B cell (primary cell): ENCODE data around the gene LAG3. TPM values are rescaled to one million over a fixed set of nuclear protein-coding genes. Genes with fewer than 3 reads are reported as not detected.
A peak's percentile ranks its signal among the peaks of the same experiment; 100 is the strongest.

Experiments
- ATAC-seq: fragments of 200-7000 bp; cut with Tn5 transposase; one replicate; pipeline ENCODE4 v1.10.0; 2021; ENCODE audit warnings: low read depth, mild to moderate bottlenecking, moderate number of reproducible peaks, moderate library complexity
- CTCF ChIA-PET: fragments of 350-600 bp; sonication (Branson Sonifier 250); formaldehyde crosslinking; loops from one replicate; lab custom pipeline; 2021; ENCODE audit warnings: antibody characterized with exemption, inconsistent platforms; lab: Charles Lee
- POLR2A ChIA-PET: fragments of 350-600 bp; sonication (Branson Sonifier 250); formaldehyde crosslinking; loops from one replicate; lab custom pipeline; 2021; ENCODE audit warnings: antibody characterized with exemption; lab: Charles Lee
- DNase-seq: peaks from one replicate; pipeline ENCODE4 v3.0.0; 2013
- H2AFZ ChIP-seq: 2 replicates; pipeline ENCODE4 v1.6.1; 2012; ENCODE audit warnings: mild to moderate bottlenecking, low read depth, low read length; ENCODE audit not compliant: insufficient read depth, poor library complexity, severe bottlenecking
- H3K27ac ChIP-seq, 2 donors: 1 replicate in 1 of 2; 2 replicates in 1 of 2; pipeline ENCODE4 v1.5.1; 2012 to 2013; ENCODE audit warnings: low read length in 2 of 2, mild to moderate bottlenecking in 2 of 2, moderate library complexity in 1 of 2
- H3K27me3 ChIP-seq, 4 experiments: fragments of 200-600 bp in 1 of 4; sonication (generic) in 1 of 4; replicated peaks in 1 of 4; 1 replicate in 2 of 4; 2 replicates in 2 of 4; pipeline versions ENCODE4 v1.6.1 to v1.7.0; 2013 to 2016; ENCODE audit warnings: low read length in 3 of 4, mild to moderate bottlenecking in 2 of 4, mixed read lengths in 1 of 4, moderate library complexity in 1 of 4; ENCODE audit not compliant: insufficient read depth in 4 of 4, control insufficient read depth in 3 of 4; ENCODE audit errors: control extremely low read depth in 1 of 4
- H3K36me3 ChIP-seq, 2 experiments: replicated peaks in 1 of 2; 1 replicate in 1 of 2; 2 replicates in 1 of 2; pipeline versions ENCODE4 v1.6.1 to v1.7.1; 2013; ENCODE audit warnings: low read length in 1 of 2; ENCODE audit not compliant: insufficient read depth in 2 of 2, control insufficient read depth in 1 of 2; ENCODE audit errors: control extremely low read depth in 1 of 2, extremely low read depth in 1 of 2
- H3K4me1 ChIP-seq, 2 donors: fragments of 200-600 bp in 1 of 2; sonication (generic) in 1 of 2; 1 replicate in 1 of 2; 2 replicates in 1 of 2; pipeline versions ENCODE4 v1.5.1 to v1.6.1; 2013 to 2017; ENCODE audit warnings: low read length in 2 of 2; ENCODE audit not compliant: control insufficient read depth in 2 of 2, insufficient read depth in 2 of 2
- H3K4me2 ChIP-seq: replicated peaks from 2 replicates; pipeline ENCODE3; 2012; ENCODE audit warnings: mild to moderate bottlenecking, low read depth, low read length; ENCODE audit not compliant: poor library complexity, severe bottlenecking
- H3K4me3 ChIP-seq, 5 experiments: fragments of 200-600 bp in 1 of 5; sonication (generic) in 1 of 5; 1 replicate in 3 of 5; 2 replicates in 2 of 5; pipeline versions ENCODE4 v1.5.1 to v1.7.0; 2011 to 2016; ENCODE audit warnings: low read length in 4 of 5, mild to moderate bottlenecking in 4 of 5, low read depth in 2 of 5, control low read depth in 1 of 5, moderate library complexity in 1 of 5; ENCODE audit not compliant: insufficient read depth in 1 of 5; ENCODE audit errors: control extremely low read depth in 1 of 5, extremely low read depth in 1 of 5
- H3K79me2 ChIP-seq: fragments of 200-600 bp; sonication (generic); one replicate; pipeline ENCODE4 v1.6.0; 2016; ENCODE audit warnings: low read length; ENCODE audit not compliant: control insufficient read depth, insufficient read depth
- H3K9ac ChIP-seq: fragments of 200-600 bp; sonication (generic); 2 replicates; pipeline ENCODE4 v1.6.1; 2017; ENCODE audit warnings: mild to moderate bottlenecking, low read length, moderate library complexity
- H3K9me3 ChIP-seq, 3 donors: one replicate each; pipeline versions ENCODE4 v1.6.1 to v1.7.1; 2013; ENCODE audit warnings: low read length in 2 of 3; ENCODE audit not compliant: control insufficient read depth in 2 of 3, insufficient read depth in 1 of 3; ENCODE audit errors: control extremely low read depth in 1 of 3
- H4K20me1 ChIP-seq: 2 replicates; pipeline ENCODE4 v1.6.0; 2012; ENCODE audit warnings: mild to moderate bottlenecking, low read length; ENCODE audit not compliant: insufficient read depth, control insufficient read depth, poor library complexity, severe bottlenecking
- H3K27ac Mint-ChIP-seq: one replicate; pipeline ENCODE4 v1.8.0; 2021; ENCODE audit warnings: mixed read lengths
- H3K27me3 Mint-ChIP-seq: one replicate; pipeline ENCODE4 v1.8.0; 2021; ENCODE audit warnings: mixed read lengths
- H3K4me1 Mint-ChIP-seq: one replicate; pipeline ENCODE4 v1.8.0; 2021; ENCODE audit warnings: mixed read lengths
- H3K4me3 Mint-ChIP-seq: one replicate; pipeline ENCODE4 v1.8.0; 2021; ENCODE audit warnings: mixed read lengths
- H3K9me3 Mint-ChIP-seq: one replicate; pipeline ENCODE4 v1.8.0; 2022; ENCODE audit warnings: mixed read lengths; ENCODE audit not compliant: insufficient read depth
- EZH2 ChIP-seq: IDR thresholded peaks from 2 replicates; pipeline ENCODE4 v1.6.1; 2012; ENCODE audit warnings: borderline replicate concordance, low read depth, mild to moderate bottlenecking, moderate library complexity, low read length; ENCODE audit not compliant: insufficient read depth, poor library complexity, severe bottlenecking
- WGBS: methylation state at CpG from one replicate; pipeline ENCODE4 v1.1.5; 2013; ENCODE audit warnings: missing lambda C conversion rate; ENCODE audit not compliant: insufficient coverage; 5-methylcytosine and 5-hydroxymethylcytosine counted together
- intact Hi-C: fragments of 100-400 bp; cut with micrococcal nuclease; formaldehyde crosslinking; loops from one replicate; pipeline ENCODE4 v1.10.0; 2022
- polyA plus RNA-seq: library from polyadenylated mRNA; depleted of rRNA; stranded (reverse); fragments of >200 nt; gene quantifications from 2 replicates; pipeline ENCODE4 v1.2.3, GENCODE V29; 2012
- total RNA-seq, 2 donors: library from RNA; stranded (reverse); fragments of 120-200 nt in 1 of 2; gene quantifications; 1 replicate in 1 of 2; 2 replicates in 1 of 2; pipeline versions ENCODE4 v1.2.3 to v1.2.4, GENCODE V29; 2013 to 2022
- TF ChIP-seq, protein P1 (sequence below): fragments of 200-600 bp; IDR thresholded peaks from one replicate; pipeline ENCODE4 v1.8.0; 2022; ENCODE audit warnings: antibody characterized with exemption, mild to moderate bottlenecking

The LAG3 gene
- total and polyA plus RNA-seq, 2 donors (not counting 1 experiment from before 2014, with no cell fraction given): not detected

DNA sequence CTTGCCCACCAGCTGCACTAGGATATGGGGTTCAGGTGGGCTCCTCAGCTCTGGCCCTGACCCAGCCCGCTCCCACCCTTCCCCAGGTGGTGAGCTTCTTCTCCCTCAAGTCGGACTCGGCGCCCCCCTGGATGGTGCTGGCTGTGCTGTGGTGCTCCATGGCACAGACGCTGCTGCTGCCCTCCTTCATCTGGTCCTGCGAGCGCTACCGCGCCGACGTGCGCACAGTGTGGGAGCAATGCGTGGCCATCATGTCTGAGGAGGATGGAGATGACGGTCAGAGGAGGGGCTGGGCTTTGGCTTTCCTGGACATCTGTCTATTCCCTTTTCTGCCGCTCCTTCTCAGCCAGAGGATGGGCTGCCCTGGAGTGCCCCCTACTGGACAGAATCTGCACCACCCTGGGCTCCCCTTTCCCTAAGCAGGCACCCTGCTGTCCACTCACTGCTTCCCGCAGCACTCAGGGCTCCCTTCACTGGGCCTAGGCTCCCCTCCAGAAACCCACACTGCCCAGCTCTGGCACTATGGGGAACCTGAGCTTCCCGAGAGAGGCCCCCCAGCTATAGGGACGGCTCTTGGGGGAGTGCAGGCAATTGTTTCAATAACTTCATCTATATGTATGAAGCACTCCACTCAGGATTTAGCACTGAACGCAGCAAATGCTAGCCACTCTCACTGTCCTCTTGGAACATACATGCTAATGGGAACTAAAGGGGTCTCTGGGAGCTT lies 53.2 kb downstream of the LAG3 start:
- WGBS: 33% methylated on average over 15 of the region's 19 CpGs
- Mint-ChIP-seq H3K27me3 (peaks cover 78% of the 10 kb centered on the region), H3K9me3 (no peaks in the 10 kb centered on the region), H3K4me3 (no peak overlapping the region), H3K4me1 (peaks cover 31% of the 10 kb centered on the region), H3K27ac (no peak overlapping the region)
- Histone ChIP-seq H3K9me3 (peaks cover 0 to 13% (median 0%) of the 10 kb centered on the region in 3 donors), H3K79me2 (no peaks in the 10 kb centered on the region), H3K27ac (no peak overlapping the region), H3K36me3 (no peaks in the 10 kb centered on the region), H4K20me1 (peaks cover 11% of the 10 kb centered on the region), H3K4me2 (no peak overlapping the region), H3K27me3 (peaks cover 0 to 82% (median 41%) of the 10 kb centered on the region in 4 experiments), H3K4me1 (peaks cover 37 to 40% of the 10 kb centered on the region in 2 donors), H3K9ac (no peak overlapping the region), H2AFZ (no peak overlapping the region), H3K4me3 (no peak overlapping the region)
- intact Hi-C loops: loop anchor here (1.0 to 2.0 kb wide), 3 partner anchors 72 to 263 kb away; partner anchors contain the start of gene MLF2
- DNase-seq (peak; percentile 80), ATAC-seq (peak; percentile 66)
- ChIA-PET CTCF (interaction anchor here (1.1 to 6.2 kb wide), 10 partner anchors 8 to 275 kb away, joined by 3 to 33 read pairs (median 6); partner anchors contain the start of genes CDCA3, MLF2 and USP5), POLR2A (no interaction called here)
- TF ChIP-seq, protein P1, sequence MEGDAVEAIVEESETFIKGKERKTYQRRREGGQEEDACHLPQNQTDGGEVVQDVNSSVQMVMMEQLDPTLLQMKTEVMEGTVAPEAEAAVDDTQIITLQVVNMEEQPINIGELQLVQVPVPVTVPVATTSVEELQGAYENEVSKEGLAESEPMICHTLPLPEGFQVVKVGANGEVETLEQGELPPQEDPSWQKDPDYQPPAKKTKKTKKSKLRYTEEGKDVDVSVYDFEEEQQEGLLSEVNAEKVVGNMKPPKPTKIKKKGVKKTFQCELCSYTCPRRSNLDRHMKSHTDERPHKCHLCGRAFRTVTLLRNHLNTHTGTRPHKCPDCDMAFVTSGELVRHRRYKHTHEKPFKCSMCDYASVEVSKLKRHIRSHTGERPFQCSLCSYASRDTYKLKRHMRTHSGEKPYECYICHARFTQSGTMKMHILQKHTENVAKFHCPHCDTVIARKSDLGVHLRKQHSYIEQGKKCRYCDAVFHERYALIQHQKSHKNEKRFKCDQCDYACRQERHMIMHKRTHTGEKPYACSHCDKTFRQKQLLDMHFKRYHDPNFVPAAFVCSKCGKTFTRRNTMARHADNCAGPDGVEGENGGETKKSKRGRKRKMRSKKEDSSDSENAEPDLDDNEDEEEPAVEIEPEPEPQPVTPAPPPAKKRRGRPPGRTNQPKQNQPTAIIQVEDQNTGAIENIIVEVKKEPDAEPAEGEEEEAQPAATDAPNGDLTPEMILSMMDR: peak; percentile 86
- TF ChIP-seq EZH2: no peak
